CD14-positive monocyte (primary cell): ENCODE results near the gene FAF2. TPM values are rescaled to one million over a fixed set of nuclear protein-coding genes. Genes with fewer than 3 reads are reported as not detected.
A peak's percentile ranks its signal among the peaks of the same experiment; 100 is the strongest.

Experiments
- DNase-seq, 3 donors: peaks; one replicate each; pipeline ENCODE4 v3.0.0-alpha.2; 2011 to 2022
- H2AFZ ChIP-seq: 2 replicates; pipeline ENCODE4 v1.6.0; 2012; ENCODE audit warnings: mild to moderate bottlenecking, low read depth, low read length, inconsistent platforms; ENCODE audit not compliant: insufficient read depth, poor library complexity, severe bottlenecking
- H3K27ac ChIP-seq, 2 donors: 1 replicate in 1 of 2; 2 replicates in 1 of 2; pipeline ENCODE4 v1.5.1; 2012 to 2013; ENCODE audit warnings: low read length in 2 of 2, control low read depth in 1 of 2, inconsistent platforms in 1 of 2, low read depth in 1 of 2, mild to moderate bottlenecking in 1 of 2
- H3K27me3 ChIP-seq, 2 donors: one replicate each; pipeline versions ENCODE4 v1.6.0 to v1.6.1; 2011 to 2013; ENCODE audit warnings: low read length in 2 of 2; ENCODE audit not compliant: control insufficient read depth in 2 of 2, insufficient read depth in 2 of 2
- H3K36me3 ChIP-seq, 2 donors: replicated peaks in 1 of 2; 1 replicate in 1 of 2; 2 replicates in 1 of 2; pipeline versions ENCODE4 v1.5.1 to v1.6.1; 2012 to 2013; ENCODE audit warnings: low read length in 2 of 2, control low read depth in 1 of 2, inconsistent platforms in 1 of 2, mild to moderate bottlenecking in 1 of 2; ENCODE audit not compliant: insufficient read depth in 2 of 2, control insufficient read depth in 1 of 2
- H3K4me1 ChIP-seq, 2 donors: 1 replicate in 1 of 2; 2 replicates in 1 of 2; pipeline versions ENCODE4 v1.5.1 to v1.6.1; 2012 to 2013; ENCODE audit warnings: low read length in 2 of 2, control low read depth in 1 of 2, inconsistent platforms in 1 of 2, mild to moderate bottlenecking in 1 of 2, moderate library complexity in 1 of 2; ENCODE audit not compliant: insufficient read depth in 2 of 2, control insufficient read depth in 1 of 2
- H3K4me2 ChIP-seq: replicated peaks from 2 replicates; pipeline ENCODE3; 2012; ENCODE audit warnings: low read length, moderate library complexity, mild to moderate bottlenecking; ENCODE audit not compliant: poor library complexity, severe bottlenecking; ENCODE audit errors: extremely low read depth
- H3K4me3 ChIP-seq, 3 experiments: fragments of 200-600 bp in 1 of 3; sonication (generic) in 1 of 3; replicated peaks in 1 of 3; 1 replicate in 2 of 3; 2 replicates in 1 of 3; pipeline ENCODE4 v1.5.1; 2011 to 2013; ENCODE audit warnings: low read length in 3 of 3, mild to moderate bottlenecking in 3 of 3, control low read depth in 2 of 3, low read depth in 2 of 3, inconsistent platforms in 1 of 3, moderate library complexity in 1 of 3
- H3K79me2 ChIP-seq: 2 replicates; pipeline ENCODE4 v1.6.0; 2012; ENCODE audit warnings: mild to moderate bottlenecking, control low read depth, inconsistent platforms, low read length, moderate library complexity; ENCODE audit not compliant: insufficient read depth
- H3K9ac ChIP-seq: 2 replicates; pipeline ENCODE4 v1.6.0; 2017; ENCODE audit warnings: low read length, mild to moderate bottlenecking; ENCODE audit not compliant: insufficient read depth, poor library complexity, severe bottlenecking
- H3K9me3 ChIP-seq, 2 donors: replicated peaks in 1 of 2; 1 replicate in 1 of 2; 2 replicates in 1 of 2; pipeline versions ENCODE4 v1.5.1 to v1.6.1; 2012 to 2013; ENCODE audit warnings: low read length in 2 of 2, control low read depth in 1 of 2; ENCODE audit not compliant: control insufficient read depth in 1 of 2, insufficient read depth in 1 of 2
- H4K20me1 ChIP-seq: 2 replicates; pipeline ENCODE4 v1.6.0; 2012; ENCODE audit warnings: mild to moderate bottlenecking, low read length, control low read depth, moderate library complexity; ENCODE audit not compliant: insufficient read depth
- H3K27ac Mint-ChIP-seq, 7 donors: one replicate each; pipeline ENCODE4 v1.8.0; 2020; ENCODE audit warnings: mild to moderate bottlenecking in 7 of 7, mixed read lengths in 7 of 7, moderate library complexity in 6 of 7, inconsistent platforms in 2 of 7
- H3K27me3 Mint-ChIP-seq, 3 donors: one replicate each; pipeline ENCODE4 v1.8.0; 2021 to 2022; ENCODE audit warnings: low read depth in 3 of 3, mild to moderate bottlenecking in 3 of 3, mixed read lengths in 3 of 3, moderate library complexity in 3 of 3, inconsistent platforms in 1 of 3
- H3K36me3 Mint-ChIP-seq, 2 donors: one replicate each; pipeline ENCODE4 v1.8.0; 2020; ENCODE audit warnings: mixed read lengths in 2 of 2, inconsistent platforms in 1 of 2, mild to moderate bottlenecking in 1 of 2
- H3K4me1 Mint-ChIP-seq: one replicate; pipeline ENCODE4 v1.8.0; 2020; ENCODE audit warnings: mild to moderate bottlenecking, mixed read lengths
- H3K4me3 Mint-ChIP-seq, 2 donors: one replicate each; pipeline ENCODE4 v1.8.0; 2020; ENCODE audit warnings: mild to moderate bottlenecking in 2 of 2, mixed read lengths in 2 of 2, moderate library complexity in 1 of 2
- H3K9me3 Mint-ChIP-seq, 7 donors: one replicate each; pipeline ENCODE4 v1.8.0; 2020 to 2022; ENCODE audit warnings: mixed read lengths in 7 of 7, mild to moderate bottlenecking in 6 of 7, moderate library complexity in 6 of 7, inconsistent platforms in 2 of 7
- WGBS: methylation state at CpG from one replicate; pipeline ENCODE4 v1.1.5; 2013; ENCODE audit warnings: missing lambda C conversion rate; ENCODE audit not compliant: insufficient coverage; 5-methylcytosine and 5-hydroxymethylcytosine counted together
- intact Hi-C, 2 donors: fragments of 100-400 bp; cut with micrococcal nuclease; formaldehyde crosslinking; loops; one replicate each; pipeline versions ENCODE4 v1.15.0 to v1.15.1; 2023
- polyA plus RNA-seq, 3 donors: library from polyadenylated mRNA; depleted of rRNA in 1 of 3; unstranded in 2 of 3; stranded (reverse) in 1 of 3; fragments of 300-500 nt in 2 of 3; fragments of >200 nt in 1 of 3; fragmentation: Illumina TruSeq in 2 of 3; gene quantifications; 1 replicate in 2 of 3; 2 replicates in 1 of 3; pipeline ENCODE4 v1.2.3, GENCODE V29; 2012 to 2021
- TF ChIP-seq, protein P1 (sequence below): fragments of 200-600 bp; IDR thresholded peaks from one replicate; pipeline ENCODE4 v1.8.0; 2022; ENCODE audit warnings: antibody characterized with exemption, mild to moderate bottlenecking

FAF2 gene
- polyA plus RNA-seq, 3 donors = 11.5 to 14.8 (median 12.2) TPM

DNA sequence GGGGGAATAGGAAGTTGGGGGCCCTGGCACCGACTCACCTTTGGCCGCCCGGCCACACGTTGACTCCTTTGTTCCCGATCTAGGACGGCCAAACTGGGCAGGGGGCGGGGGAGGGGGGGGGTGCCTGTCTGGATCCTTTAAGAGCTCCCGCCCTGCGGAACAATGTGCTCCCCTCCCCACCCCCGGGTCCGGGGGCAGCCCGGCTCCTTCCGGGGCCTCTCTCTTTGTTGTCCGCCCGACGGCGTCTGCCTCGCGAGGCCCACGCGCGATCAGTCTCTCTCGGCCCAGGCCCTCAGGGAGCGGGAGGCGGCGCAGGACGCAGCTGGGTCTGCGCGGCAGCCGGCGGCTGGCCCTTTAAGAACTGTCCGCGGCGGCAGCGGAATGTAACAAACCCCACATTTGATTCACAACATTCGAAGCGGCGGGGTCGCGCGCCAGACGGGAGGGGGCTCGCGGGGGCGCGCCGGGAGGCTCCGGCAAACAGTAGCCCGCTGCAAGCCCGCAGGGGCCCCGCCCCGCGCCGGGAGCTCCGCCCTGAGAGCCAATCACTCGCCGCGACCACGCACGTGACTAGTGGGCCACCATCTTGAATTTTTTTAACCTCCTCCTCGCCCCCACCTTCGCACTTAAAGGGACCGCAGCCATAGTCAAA, 88.8 kb downstream of the FAF2 start, which contains the start of gene RNF44:
TSS of gene RNF44 (minus strand) at position 501 of the 652 bp plus-strand sequence. CDS start 4,930 bp downstream, outside the sequence.
- peak within 1 kb of the TSS; percentile 100 for H3K4me2 ChIP-seq
- peak within 1 kb of the TSS; percentile 93 to 96 for H3K27ac ChIP-seq
- intact Hi-C loops = loop anchor here (2.0 to 10.0 kb wide), 7 partner anchors 35 to 765 kb away; partner anchors contain the start of genes FAF2 (in 2 of the 2), HIGD2A (in 2 of the 2), NOP16 (in 2 of the 2) and CLTB (in 1 of the 2)
- Mint-ChIP-seq H3K36me3 (peaks cover 2 to 7% of the 10 kb centered on the region in 2 donors), H3K4me3 (peak within 1 kb of the TSS; percentile 95), H3K4me1 (peaks cover 72% of the 10 kb centered on the region), H3K27me3 (no peaks in the 10 kb centered on the region), H3K27ac (peak within 1 kb of the TSS; percentile 98 to 100 (median 99)), H3K9me3 (peaks cover 0 to 1% (median 0%) of the 10 kb centered on the region in 7 donors)
- no peaks in the 10 kb centered on the region for H3K9me3 ChIP-seq
- peak; percentile 91 to 96 (median 94) for DNase-seq
- 0% methylated on average over 55 of the region's 63 CpGs for WGBS
- TF ChIP-seq, protein P1, sequence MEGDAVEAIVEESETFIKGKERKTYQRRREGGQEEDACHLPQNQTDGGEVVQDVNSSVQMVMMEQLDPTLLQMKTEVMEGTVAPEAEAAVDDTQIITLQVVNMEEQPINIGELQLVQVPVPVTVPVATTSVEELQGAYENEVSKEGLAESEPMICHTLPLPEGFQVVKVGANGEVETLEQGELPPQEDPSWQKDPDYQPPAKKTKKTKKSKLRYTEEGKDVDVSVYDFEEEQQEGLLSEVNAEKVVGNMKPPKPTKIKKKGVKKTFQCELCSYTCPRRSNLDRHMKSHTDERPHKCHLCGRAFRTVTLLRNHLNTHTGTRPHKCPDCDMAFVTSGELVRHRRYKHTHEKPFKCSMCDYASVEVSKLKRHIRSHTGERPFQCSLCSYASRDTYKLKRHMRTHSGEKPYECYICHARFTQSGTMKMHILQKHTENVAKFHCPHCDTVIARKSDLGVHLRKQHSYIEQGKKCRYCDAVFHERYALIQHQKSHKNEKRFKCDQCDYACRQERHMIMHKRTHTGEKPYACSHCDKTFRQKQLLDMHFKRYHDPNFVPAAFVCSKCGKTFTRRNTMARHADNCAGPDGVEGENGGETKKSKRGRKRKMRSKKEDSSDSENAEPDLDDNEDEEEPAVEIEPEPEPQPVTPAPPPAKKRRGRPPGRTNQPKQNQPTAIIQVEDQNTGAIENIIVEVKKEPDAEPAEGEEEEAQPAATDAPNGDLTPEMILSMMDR = no peak
- peaks cover 37% of the 10 kb centered on the region for H4K20me1 ChIP-seq
- peak within 1 kb of the TSS; percentile 69 for H2AFZ ChIP-seq
- H3K4me1 ChIP-seq = peaks cover 73 to 86% of the 10 kb centered on the region in 2 donors
- H3K79me2 ChIP-seq = peaks cover 61% of the 10 kb centered on the region
- peak within 1 kb of the TSS; percentile 83 for H3K9ac ChIP-seq
- H3K36me3 ChIP-seq = peaks cover under 1 to 2% of the 10 kb centered on the region in 2 donors
- peak within 1 kb of the TSS; percentile 64 to 98 (median 96) for H3K4me3 ChIP-seq
- H3K27me3 ChIP-seq = no peaks in the 10 kb centered on the region

DNA sequence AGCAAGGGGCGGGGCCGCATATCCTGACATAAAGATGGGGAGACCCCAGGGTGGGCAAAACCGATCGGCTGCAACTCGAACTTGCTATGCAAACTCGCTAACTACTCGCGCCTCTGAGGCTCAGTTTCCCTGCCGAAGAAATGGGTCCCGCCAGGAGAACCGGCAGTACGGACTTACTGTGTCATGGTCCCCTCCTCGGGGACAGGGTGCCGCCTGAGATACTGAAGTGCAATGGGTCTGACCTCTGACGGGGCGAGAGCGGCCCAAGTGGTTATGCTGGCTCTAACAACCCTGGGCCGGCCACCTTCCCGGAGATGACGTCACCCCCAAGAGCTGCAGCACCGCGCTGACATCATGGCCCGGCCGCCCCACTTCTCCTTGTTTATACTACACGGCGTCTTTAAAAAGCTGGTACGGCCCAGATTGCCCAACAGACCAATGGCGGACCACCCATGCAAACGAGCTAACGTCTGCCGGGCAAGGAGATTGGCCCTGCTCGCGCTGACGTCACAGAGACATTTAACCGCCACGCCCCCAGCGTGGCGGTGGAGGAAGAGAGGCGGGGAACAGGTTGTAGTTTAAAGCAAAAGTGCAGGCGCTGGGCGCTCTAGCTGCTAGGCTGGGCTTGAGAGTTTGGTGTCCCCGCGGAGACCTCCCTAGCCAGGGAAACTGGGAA, 89.5 kb downstream of the FAF2 start:
- H3K9ac ChIP-seq = peak overlapping the region; percentile 83
- H3K36me3 Mint-ChIP-seq = peaks cover 2 to 7% of the 10 kb centered on the region in 2 donors
- TF ChIP-seq, protein P1 = no peak
- no peaks in the 10 kb centered on the region for H3K27me3 Mint-ChIP-seq
- no peaks in the 10 kb centered on the region for H3K27me3 ChIP-seq
- no peaks in the 10 kb centered on the region for H3K36me3 ChIP-seq
- H4K20me1 ChIP-seq = peaks cover 30% of the 10 kb centered on the region
- H3K4me3 ChIP-seq = peak overlapping the region; percentile 64 to 98 (median 96)
- peak overlapping the region; percentile 95 for H3K4me3 Mint-ChIP-seq
- H3K9me3 ChIP-seq = no peaks in the 10 kb centered on the region
- peak overlapping the region; percentile 93 to 96 for H3K27ac ChIP-seq
- peak overlapping the region; percentile 98 to 100 (median 99) for H3K27ac Mint-ChIP-seq
- DNase-seq = peak; percentile 99 to 100 (median 100)
- peaks cover 72 to 86% of the 10 kb centered on the region in 2 donors for H3K4me1 ChIP-seq
- H3K79me2 ChIP-seq = peaks cover 61% of the 10 kb centered on the region
- peaks cover 74% of the 10 kb centered on the region for H3K4me1 Mint-ChIP-seq
- H2AFZ ChIP-seq = peak overlapping the region; percentile 69
- intact Hi-C loops = loop anchor here (2.0 to 10.0 kb wide), 7 partner anchors 35 to 765 kb away; partner anchors contain the start of genes FAF2 (in 2 of the 2), HIGD2A (in 2 of the 2), NOP16 (in 2 of the 2) and CLTB (in 1 of the 2)
- H3K9me3 Mint-ChIP-seq = peaks cover 0 to 1% (median 0%) of the 10 kb centered on the region in 7 donors
- WGBS = under 1% methylated on average over 43 of the region's 43 CpGs
- peak overlapping the region; percentile 100 for H3K4me2 ChIP-seq
